ENCODE results near the gene VPS13C.
A peak's percentile ranks its signal among the peaks of the same experiment; 100 is the strongest.

Gene VPS13C

GRCh38 chr15:62079594-62079993, 19.3 kb upstream of the VPS13C start:
- ChIA-PET CTCF (no interaction called here), POLR2A (ENCODE audit: low non-redundant PET) (no interaction called here)
- TF ChIP-seq, protein P1, sequence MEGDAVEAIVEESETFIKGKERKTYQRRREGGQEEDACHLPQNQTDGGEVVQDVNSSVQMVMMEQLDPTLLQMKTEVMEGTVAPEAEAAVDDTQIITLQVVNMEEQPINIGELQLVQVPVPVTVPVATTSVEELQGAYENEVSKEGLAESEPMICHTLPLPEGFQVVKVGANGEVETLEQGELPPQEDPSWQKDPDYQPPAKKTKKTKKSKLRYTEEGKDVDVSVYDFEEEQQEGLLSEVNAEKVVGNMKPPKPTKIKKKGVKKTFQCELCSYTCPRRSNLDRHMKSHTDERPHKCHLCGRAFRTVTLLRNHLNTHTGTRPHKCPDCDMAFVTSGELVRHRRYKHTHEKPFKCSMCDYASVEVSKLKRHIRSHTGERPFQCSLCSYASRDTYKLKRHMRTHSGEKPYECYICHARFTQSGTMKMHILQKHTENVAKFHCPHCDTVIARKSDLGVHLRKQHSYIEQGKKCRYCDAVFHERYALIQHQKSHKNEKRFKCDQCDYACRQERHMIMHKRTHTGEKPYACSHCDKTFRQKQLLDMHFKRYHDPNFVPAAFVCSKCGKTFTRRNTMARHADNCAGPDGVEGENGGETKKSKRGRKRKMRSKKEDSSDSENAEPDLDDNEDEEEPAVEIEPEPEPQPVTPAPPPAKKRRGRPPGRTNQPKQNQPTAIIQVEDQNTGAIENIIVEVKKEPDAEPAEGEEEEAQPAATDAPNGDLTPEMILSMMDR (conservative IDR thresholded peaks at IDR 0.05; ENCODE audit: low read depth) = no peak

DNA sequence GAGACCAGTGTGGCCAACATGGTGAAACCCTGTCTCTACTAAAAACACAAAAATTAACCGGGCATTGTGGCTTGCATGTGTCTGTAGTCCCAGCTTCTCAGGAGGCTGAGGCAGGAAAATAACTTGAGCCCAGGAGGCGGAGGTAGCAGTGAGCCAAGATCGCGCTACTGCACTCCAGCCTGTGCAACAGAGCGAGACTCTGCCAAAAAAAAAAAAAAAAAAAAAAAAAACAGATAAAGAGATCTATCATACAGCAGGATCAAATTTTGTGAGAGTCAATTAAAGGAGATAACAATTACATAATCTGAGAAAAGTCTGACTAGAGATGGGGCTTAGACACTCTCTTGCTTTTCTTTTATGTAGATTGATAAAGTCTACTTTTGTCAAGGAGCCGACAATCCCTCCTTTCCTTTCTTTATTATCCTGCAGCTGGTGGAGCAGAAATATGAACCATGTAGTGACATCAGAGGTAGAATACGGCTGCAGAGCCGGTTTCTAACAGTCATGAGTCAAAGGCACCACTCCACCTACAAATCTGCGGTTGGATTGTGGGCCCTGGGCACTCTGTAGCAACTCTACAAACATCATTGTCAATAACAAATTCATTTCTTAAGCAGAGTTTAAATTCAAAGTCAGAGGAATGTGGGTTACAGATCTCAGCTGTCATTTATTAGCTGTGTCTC, 15.5 kb upstream of the VPS13C start:
- ChIA-PET CTCF (interaction anchor here (0.5 to 1.1 kb wide), 3 partner anchors 8 to 623 kb away, joined by 3 read pairs; no protein-coding TSS in a partner anchor), POLR2A (ENCODE audit: low non-redundant PET) (no interaction called here)
- DNase-seq (ENCODE audit: low spot score) = peak; percentile 85
- H3K27ac ChIP-seq = no peak overlapping the region
- TF ChIP-seq, protein P1 (conservative IDR thresholded peaks at IDR 0.05; ENCODE audit: low read depth) = no peak

More at GRCh38 chr15:62079594-62079993, 19.3 kb upstream of the VPS13C start:
- no peak overlapping the region for H3K27ac ChIP-seq
- no peak for DNase-seq (ENCODE audit: low spot score)

- ChIA-PET POLR2A (ENCODE audit: low non-redundant PET) (no interaction called here), CTCF (interaction anchor here (0.6 to 0.9 kb wide), 3 partner anchors 12 to 1176 kb away, joined by 3 to 5 read pairs (median 3); partner anchors contain the start of gene VPS13C)
- TF ChIP-seq, protein P1 (conservative IDR thresholded peaks at IDR 0.05; ENCODE audit: low read depth) = peak; percentile 86
- DNase-seq (ENCODE audit: low spot score) = no peak
- no peak overlapping the region for H3K27ac ChIP-seq
These were observed 11.6 kb upstream of the VPS13C start for GRCh38 chr15:62071711-62072308.

GRCh38 chr15:62069551-62069950, 9.3 kb upstream of the VPS13C start:
- TF ChIP-seq, protein P1 (conservative IDR thresholded peaks at IDR 0.05; ENCODE audit: low read depth) = no peak
- POLR2A ChIA-PET (ENCODE audit: low non-redundant PET) = no interaction called here
- DNase-seq (ENCODE audit: low spot score) = no peak
- H3K27ac ChIP-seq = no peak overlapping the region
- CTCF ChIA-PET = no interaction called here

DNA sequence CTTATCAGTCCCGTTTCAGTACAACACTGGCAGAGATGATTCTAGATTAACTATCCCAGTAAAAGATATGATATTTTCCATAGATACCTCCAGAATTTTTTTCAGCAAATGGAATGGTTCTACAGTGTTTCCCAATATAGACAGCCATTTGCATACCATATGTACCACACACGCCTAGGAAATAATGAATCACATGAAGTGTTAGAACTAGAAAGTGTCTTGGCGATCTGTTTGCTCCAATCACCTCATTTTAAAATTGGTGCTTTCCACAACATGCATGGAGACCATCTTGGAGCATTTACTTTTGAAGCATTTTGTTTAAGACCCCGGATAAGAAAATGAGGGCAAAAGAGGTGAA, 8.5 kb upstream of the VPS13C start:
- H3K27ac ChIP-seq = no peak overlapping the region
- TF ChIP-seq, protein P1 (conservative IDR thresholded peaks at IDR 0.05; ENCODE audit: low read depth) = no peak
- ChIA-PET CTCF (interaction anchor here (0.6 to 1.0 kb wide), 2 partner anchors 9 to 10 kb away, joined by 3 to 4 read pairs; no protein-coding TSS in a partner anchor), POLR2A (ENCODE audit: low non-redundant PET) (no interaction called here)
- DNase-seq (ENCODE audit: low spot score) = no peak

GRCh38 chr15:62068071-62068809, 8.0 kb upstream of the VPS13C start:
- no peak overlapping the region for H3K27ac ChIP-seq
- ChIA-PET CTCF (interaction anchor here (0.6 to 1.6 kb wide), 3 partner anchors 9 to 181 kb away, joined by 3 to 4 read pairs (median 4); no protein-coding TSS in a partner anchor), POLR2A (ENCODE audit: low non-redundant PET) (no interaction called here)
- no peak for DNase-seq (ENCODE audit: low spot score)
- TF ChIP-seq, protein P1 (conservative IDR thresholded peaks at IDR 0.05; ENCODE audit: low read depth) = no peak

All from RWPE1 (cell line).